ENCODE measurements around the gene PRR18. TPM values are rescaled to one million over a fixed set of nuclear protein-coding genes. Genes with fewer than 3 reads are reported as not detected.
A peak's percentile ranks its signal among the peaks of the same experiment; 100 is the strongest.

Gene PRR18
- total RNA-seq, 2 experiments from 2014 or later: 0.11 TPM; not detected in 1

DNA sequence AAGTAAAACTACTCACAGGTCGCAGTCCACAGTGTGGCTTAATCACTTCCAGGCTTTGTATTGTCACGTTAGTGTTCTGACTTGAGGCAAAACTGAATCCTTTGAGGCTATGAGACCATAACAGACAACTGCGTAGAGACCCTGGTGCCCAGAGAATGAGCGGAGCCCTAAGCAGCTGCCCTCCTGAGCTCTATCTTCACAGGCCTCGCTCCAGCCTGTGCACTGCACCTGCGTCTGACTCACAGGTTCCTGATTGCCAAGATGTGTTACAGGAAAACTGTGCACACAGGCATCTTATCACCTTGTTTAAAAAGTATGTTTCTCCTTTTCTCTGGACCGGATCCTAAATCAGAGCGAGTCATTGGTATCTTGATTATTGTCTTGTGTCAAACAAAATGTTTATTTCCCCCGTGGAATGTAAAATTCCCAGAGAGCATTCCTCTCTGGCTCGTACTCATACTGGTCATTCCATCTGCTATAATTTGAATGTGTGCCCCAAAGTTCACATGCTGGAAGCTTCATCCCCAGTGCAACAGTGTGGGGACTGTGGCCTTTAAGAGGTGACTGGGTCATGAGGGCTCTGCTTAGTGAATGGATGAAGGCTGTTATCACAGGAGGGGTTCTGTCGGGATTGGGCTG is 25.7 kb downstream of the PRR18 start:
- CTCF ChIA-PET: interaction anchor here (0.6 to 1.9 kb wide), 3 partner anchors 17 to 281 kb away, joined by 3 to 6 read pairs (median 3); no protein-coding TSS in a partner anchor
- intact Hi-C loops (cut with DNase I, micrococcal nuclease): no loop called here
- POLR2A ChIA-PET: no interaction called here
- H3K36me3 Mint-ChIP-seq (ENCODE audit: low read depth): no peaks in the 10 kb centered on the region
- no peak overlapping the region for H3K4me3 Mint-ChIP-seq
- H3K4me1 Mint-ChIP-seq: peaks cover 3% of the 10 kb centered on the region
- DNase-seq (no peak), ATAC-seq (no peak)
- no peaks in the 10 kb centered on the region for H3K27me3 Mint-ChIP-seq
- no peak overlapping the region for H3K27ac Mint-ChIP-seq
- no peaks in the 10 kb centered on the region for H3K9me3 Mint-ChIP-seq (ENCODE audit: low read depth)

DNA sequence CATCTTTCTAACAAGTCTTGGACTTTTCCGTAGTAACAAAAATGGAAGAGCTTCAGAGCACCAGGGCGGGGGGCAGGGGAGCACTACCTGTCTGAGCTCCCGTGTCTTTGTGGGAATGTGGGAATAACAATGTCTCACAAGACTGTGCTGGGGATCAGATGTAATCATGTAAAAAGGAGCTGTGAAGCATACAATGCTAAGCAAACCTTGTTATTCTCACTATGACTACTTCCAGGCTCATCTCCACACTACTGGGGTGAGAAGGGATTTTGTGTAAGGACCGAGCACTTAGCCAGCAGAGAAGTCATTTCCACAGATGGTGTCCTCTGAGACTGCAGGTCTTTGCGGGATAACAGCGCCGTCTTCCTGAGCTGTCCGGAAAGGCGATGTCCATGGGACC is 27.1 kb downstream of the PRR18 start:
- H3K27me3 Mint-ChIP-seq: peaks cover 1% of the 10 kb centered on the region
- CTCF ChIA-PET: interaction anchor here (0.6 to 1.9 kb wide), 7 partner anchors 9 to 364 kb away, joined by 3 to 10 read pairs (median 6); no protein-coding TSS in a partner anchor
- H3K9me3 Mint-ChIP-seq (ENCODE audit: low read depth): no peaks in the 10 kb centered on the region
- H3K4me3 Mint-ChIP-seq: no peak overlapping the region
- POLR2A ChIA-PET: no interaction called here
- H3K36me3 Mint-ChIP-seq (ENCODE audit: low read depth): no peaks in the 10 kb centered on the region
- H3K27ac Mint-ChIP-seq: no peak overlapping the region
- peaks cover 3% of the 10 kb centered on the region for H3K4me1 Mint-ChIP-seq
- intact Hi-C loops (cut with DNase I, micrococcal nuclease): no loop called here
- DNase-seq (no peak), ATAC-seq (no peak)

DNA sequence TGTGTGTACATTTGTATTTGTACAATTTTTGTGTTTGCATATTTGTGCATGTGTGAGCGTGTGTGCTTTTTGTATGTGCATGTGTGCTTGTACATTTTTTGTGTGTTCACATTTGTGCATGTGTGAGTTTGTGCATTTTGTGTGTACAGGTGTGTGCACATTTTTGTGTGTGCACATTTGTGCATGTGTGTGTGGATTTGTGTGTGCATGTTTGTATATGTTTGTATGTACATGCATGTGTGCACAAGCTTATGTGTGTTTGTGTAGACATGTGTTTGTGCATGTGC is 28.9 kb downstream of the PRR18 start:
- POLR2A ChIA-PET: no interaction called here
- intact Hi-C loops (cut with DNase I, micrococcal nuclease): loop anchor here in 1 of 2 experiments (5.0 kb wide), 1 partner anchor 103 kb away; the partner anchor contains the start of gene MPC1
- H3K36me3 Mint-ChIP-seq (ENCODE audit: low read depth): no peaks in the 10 kb centered on the region
- CTCF ChIA-PET: no interaction called here
- no peak overlapping the region for H3K4me3 Mint-ChIP-seq
- ATAC-seq: no peak
- H3K27ac Mint-ChIP-seq: no peak overlapping the region
- H3K27me3 Mint-ChIP-seq: peaks cover 4% of the 10 kb centered on the region
- no peaks in the 10 kb centered on the region for H3K9me3 Mint-ChIP-seq (ENCODE audit: low read depth)
- peaks cover 7% of the 10 kb centered on the region for H3K4me1 Mint-ChIP-seq
- no peak for DNase-seq

DNA sequence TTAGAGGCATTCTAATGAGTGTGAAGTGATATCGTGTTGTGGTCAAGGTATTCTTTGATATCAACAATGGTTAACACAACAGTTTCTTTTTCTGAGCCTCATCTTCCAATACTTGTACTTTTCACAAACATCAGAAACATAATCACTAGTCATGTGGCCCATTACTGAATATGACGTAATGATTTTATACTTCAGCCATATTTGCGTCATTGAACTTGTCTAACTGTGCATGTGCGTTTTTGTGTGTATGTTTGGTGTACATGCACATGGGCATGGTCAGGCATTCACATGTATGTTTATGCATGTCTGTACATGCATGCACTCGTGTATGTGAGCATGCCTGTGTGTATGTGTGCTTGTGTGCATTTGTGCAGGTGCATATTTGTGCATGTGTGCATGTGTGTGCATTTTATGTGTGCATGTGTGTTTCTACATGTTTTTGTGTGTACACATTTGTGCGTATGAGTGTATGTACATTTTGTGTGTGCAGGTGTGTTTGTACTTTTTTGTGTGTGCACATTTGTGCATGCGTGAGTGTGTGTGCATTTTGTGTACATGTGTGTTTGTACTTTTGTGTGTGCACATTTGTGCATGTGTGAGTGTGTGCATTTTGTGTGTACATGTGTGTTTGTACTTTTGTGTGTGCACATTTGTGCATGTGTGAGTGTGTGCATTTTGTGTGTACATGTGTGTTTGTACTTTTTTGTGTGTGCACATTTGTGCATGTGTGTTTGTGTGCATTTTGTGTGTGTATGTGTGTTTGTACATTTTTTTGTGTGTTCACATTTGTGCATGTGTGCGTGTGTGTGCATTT is 29.4 kb downstream of the PRR18 start:
- intact Hi-C loops (cut with DNase I, micrococcal nuclease): loop anchor here in 1 of 2 experiments (5.0 kb wide), 1 partner anchor 104 kb away; the partner anchor contains the start of gene MPC1
- peaks cover 7% of the 10 kb centered on the region for H3K4me1 Mint-ChIP-seq
- no peak overlapping the region for H3K4me3 Mint-ChIP-seq
- DNase-seq: no peak
- no peaks in the 10 kb centered on the region for H3K9me3 Mint-ChIP-seq (ENCODE audit: low read depth)
- peaks cover 4% of the 10 kb centered on the region for H3K27me3 Mint-ChIP-seq
- H3K27ac Mint-ChIP-seq: no peak overlapping the region
- no peaks in the 10 kb centered on the region for H3K36me3 Mint-ChIP-seq (ENCODE audit: low read depth)
- POLR2A ChIA-PET: no interaction called here
- CTCF ChIA-PET: interaction anchor here (2.0 kb wide), 1 partner anchor 121 kb away, joined by 17 read pairs; no protein-coding TSS in a partner anchor
- ATAC-seq: no peak

DNA sequence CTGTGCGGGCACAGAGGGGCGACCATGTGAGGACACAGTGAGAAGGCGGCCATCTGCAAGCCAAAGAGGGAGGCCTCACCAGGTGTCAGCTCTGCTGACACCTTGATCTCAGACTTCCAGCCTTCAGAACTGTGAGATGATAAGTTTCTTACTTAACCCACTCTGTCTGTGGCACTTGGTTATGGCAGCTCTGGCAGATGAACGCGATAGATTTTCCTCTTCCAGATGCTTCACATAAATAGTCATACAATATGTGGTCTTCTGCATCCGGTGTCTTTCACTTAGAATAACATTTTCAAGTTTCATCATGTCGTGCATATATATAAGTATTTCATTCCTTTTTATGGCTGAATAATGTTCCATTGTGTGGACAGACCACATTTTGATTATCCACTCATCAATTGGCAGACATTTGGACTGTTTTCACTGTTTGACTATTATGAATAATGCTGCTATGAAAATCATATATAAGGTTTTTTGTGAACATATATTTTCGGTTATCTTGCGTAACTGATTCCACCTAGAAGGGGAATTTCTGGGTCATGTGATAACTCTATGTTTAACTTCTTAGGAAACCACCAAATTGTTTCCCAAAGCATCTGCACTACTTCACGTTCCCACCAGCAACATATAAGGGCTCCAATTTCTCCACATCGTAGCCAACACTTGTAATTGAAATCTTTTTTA is 30.2 kb downstream of the PRR18 start:
- H3K4me3 Mint-ChIP-seq: no peak overlapping the region
- DNase-seq (no peak), ATAC-seq (peak; percentile 37)
- ChIA-PET POLR2A (no interaction called here), CTCF (interaction anchor here (0.7 to 2.0 kb wide), 3 partner anchors 79 to 122 kb away, joined by 3 to 17 read pairs (median 3); no protein-coding TSS in a partner anchor)
- no peaks in the 10 kb centered on the region for H3K36me3 Mint-ChIP-seq (ENCODE audit: low read depth)
- intact Hi-C loops (cut with DNase I, micrococcal nuclease): loop anchor here in 1 of 2 experiments (5.0 kb wide), 1 partner anchor 104 kb away; the partner anchor contains the start of gene MPC1
- H3K9me3 Mint-ChIP-seq (ENCODE audit: low read depth): no peaks in the 10 kb centered on the region
- H3K27ac Mint-ChIP-seq: no peak overlapping the region
- H3K27me3 Mint-ChIP-seq: peaks cover 4% of the 10 kb centered on the region
- H3K4me1 Mint-ChIP-seq: peaks cover 7% of the 10 kb centered on the region

DNA sequence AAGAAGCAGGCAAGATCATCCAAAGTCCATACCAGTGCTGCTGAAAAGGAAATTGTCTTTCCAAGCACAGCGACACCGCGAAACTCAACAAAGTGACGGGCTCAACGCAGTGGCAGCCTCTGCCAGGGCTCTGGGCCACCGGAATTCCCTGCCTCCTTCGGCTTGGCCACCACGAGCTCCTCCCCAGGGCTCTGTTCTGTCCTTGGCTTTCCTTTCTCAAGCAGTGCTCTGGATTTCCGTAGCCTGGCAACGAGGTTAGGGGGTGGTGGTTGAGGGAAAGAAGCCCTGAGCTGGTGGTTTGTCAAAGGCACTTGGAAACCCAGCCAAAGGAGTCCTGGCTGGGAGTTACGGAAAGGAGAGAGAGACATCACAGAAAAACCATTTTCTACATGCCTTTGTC is 31.2 kb downstream of the PRR18 start:
- POLR2A ChIA-PET: no interaction called here
- Mint-ChIP-seq H3K4me1 (peaks cover 7% of the 10 kb centered on the region), H3K27ac (no peak overlapping the region), H3K27me3 (peaks cover 4% of the 10 kb centered on the region), H3K4me3 (no peak overlapping the region), H3K9me3 (ENCODE audit: low read depth) (no peaks in the 10 kb centered on the region), H3K36me3 (ENCODE audit: low read depth) (no peaks in the 10 kb centered on the region)
- CTCF ChIA-PET: interaction anchor here (0.8 to 2.0 kb wide), 5 partner anchors 16 to 127 kb away, joined by 3 to 17 read pairs (median 4); no protein-coding TSS in a partner anchor
- DNase-seq (no peak), ATAC-seq (no peak)
- intact Hi-C loops (cut with DNase I, micrococcal nuclease): loop anchor here in 1 of 2 experiments (5.0 kb wide), 1 partner anchor 105 kb away; the partner anchor contains the start of gene MPC1

DNA sequence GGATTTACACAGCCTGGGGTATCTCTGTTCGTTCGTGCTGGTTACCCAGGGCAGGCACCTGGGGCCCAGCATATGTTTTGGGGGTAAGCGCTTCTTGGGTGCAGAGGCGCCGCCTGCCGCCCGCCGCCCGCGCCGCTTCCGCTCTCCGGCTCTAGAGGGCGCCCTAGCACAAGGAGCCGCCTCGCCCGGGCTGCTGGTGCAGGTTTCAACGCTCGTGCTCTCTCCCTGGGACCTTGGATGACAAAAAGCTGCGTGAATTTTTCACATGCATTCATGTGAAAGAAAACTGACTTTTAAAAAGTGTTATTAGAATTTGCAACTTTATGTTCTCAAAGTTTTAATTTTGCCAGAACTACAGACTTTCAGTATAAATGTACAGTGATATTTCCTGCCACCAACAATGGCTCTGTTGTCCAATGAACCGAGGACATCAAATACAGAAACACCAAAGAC is 32.5 kb downstream of the PRR18 start:
- intact Hi-C loops (cut with DNase I, micrococcal nuclease): loop anchor here (1.0 to 5.0 kb wide), 4 partner anchors 37 to 125 kb away; partner anchors contain the start of gene MPC1 (in 1 of the 2)
- no peaks in the 10 kb centered on the region for H3K9me3 Mint-ChIP-seq (ENCODE audit: low read depth)
- peak; percentile 91 for ATAC-seq
- no peak overlapping the region for H3K4me3 Mint-ChIP-seq
- peaks cover 7% of the 10 kb centered on the region for H3K4me1 Mint-ChIP-seq
- DNase-seq: peak; percentile 87
- H3K27me3 Mint-ChIP-seq: peaks cover 4% of the 10 kb centered on the region
- ChIA-PET CTCF (interaction anchor here (0.6 to 2.2 kb wide), 7 partner anchors 18 to 129 kb away, joined by 3 to 10 read pairs (median 4); no protein-coding TSS in a partner anchor), POLR2A (no interaction called here)
- H3K27ac Mint-ChIP-seq: no peak overlapping the region
- H3K36me3 Mint-ChIP-seq (ENCODE audit: low read depth): no peaks in the 10 kb centered on the region

DNA sequence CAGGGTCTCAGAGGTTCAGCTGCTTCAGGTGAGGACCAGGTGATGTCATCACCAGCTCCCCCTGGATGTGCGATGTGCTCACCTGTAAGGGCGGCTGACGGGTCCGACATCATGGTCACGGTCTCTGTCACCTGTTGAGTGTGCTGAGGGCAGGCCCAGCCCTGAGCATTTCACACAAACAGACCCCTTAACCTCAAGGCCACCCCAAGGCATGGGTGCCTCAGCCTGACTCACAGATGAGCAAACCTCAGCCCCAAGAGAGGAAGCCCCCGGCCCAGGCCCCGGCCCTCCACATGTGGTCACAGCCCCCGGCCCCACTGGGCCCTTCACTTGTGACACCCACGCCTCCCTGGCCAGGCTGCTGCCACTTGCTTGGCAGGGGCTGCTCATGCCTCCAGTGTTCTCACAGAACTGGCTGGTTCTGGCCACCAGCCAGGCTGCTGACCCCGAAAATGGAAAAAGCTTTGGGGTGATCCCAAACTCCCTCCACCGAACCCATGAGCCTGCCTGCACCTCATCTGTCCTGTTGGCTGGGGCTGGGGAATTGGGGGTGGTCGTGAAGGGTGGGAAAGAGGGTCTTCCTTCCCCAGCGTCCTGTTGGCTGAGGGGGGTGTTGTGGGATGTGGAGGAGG is 33.3 kb downstream of the PRR18 start:
- ChIA-PET POLR2A (no interaction called here), CTCF (interaction anchor here (1.1 to 2.2 kb wide), 2 partner anchors 15 to 126 kb away, joined by 4 to 10 read pairs; no protein-coding TSS in a partner anchor)
- Mint-ChIP-seq H3K27me3 (peaks cover 4% of the 10 kb centered on the region), H3K4me3 (no peak overlapping the region), H3K36me3 (ENCODE audit: low read depth) (no peaks in the 10 kb centered on the region), H3K4me1 (peaks cover 7% of the 10 kb centered on the region), H3K27ac (no peak overlapping the region), H3K9me3 (ENCODE audit: low read depth) (no peaks in the 10 kb centered on the region)
- DNase-seq (no peak), ATAC-seq (no peak)
- intact Hi-C loops (cut with DNase I, micrococcal nuclease): loop anchor here (1.0 to 5.0 kb wide), 4 partner anchors 38 to 125 kb away; partner anchors contain the start of gene MPC1 (in 1 of the 2)

DNA sequence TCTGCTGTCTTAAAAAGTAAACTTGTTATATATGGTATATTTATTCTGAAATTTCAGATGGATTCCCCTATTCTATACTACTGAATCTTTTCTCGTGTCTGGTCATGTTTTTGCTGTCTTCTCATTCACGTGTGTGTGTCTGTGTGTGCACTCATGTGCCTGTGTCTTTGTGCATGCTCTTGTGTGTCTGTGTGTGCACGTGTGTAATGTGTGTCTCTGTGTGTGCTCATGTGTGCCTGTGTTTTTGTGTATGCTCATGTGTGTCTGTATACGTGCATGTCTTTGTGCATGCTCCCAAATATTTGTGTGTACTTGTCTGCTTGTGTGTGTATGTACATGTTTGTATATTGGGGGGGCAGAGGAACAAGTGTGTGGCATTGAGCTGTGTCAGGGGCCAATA is 34.0 kb downstream of the PRR18 start:
- Mint-ChIP-seq H3K27me3 (peaks cover 4% of the 10 kb centered on the region), H3K36me3 (ENCODE audit: low read depth) (no peaks in the 10 kb centered on the region), H3K4me3 (no peak overlapping the region), H3K4me1 (peaks cover 7% of the 10 kb centered on the region), H3K9me3 (ENCODE audit: low read depth) (no peaks in the 10 kb centered on the region), H3K27ac (no peak overlapping the region)
- ATAC-seq: no peak
- POLR2A ChIA-PET: no interaction called here
- intact Hi-C loops (cut with DNase I, micrococcal nuclease): loop anchor here in 1 of 2 experiments (2.0 kb wide), 1 partner anchor 39 kb away; no protein-coding TSS in a partner anchor
- CTCF ChIA-PET: interaction anchor here (0.7 to 2.2 kb wide), 3 partner anchors 15 to 196 kb away, joined by 3 to 10 read pairs (median 4); no protein-coding TSS in a partner anchor
- DNase-seq: no peak

DNA sequence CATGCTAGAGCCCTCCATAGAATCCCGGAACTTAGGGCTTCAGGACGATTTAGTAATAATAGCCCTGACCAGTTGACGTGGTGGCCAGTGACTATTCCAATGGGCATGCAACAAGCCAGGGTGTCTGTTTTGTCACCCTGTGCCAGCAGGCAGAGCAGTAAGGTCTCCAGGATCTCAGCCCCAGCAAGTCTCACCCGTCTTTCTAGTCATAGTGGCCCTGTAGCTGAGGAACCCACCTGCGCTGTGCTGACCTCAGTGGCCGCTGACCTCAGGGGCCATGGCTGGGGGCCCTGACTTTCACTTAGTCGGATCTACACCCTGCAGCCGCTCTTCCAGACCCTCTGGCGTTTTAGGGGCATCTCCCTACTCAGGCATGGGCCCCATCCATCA is 36.8 kb downstream of the PRR18 start:
- H3K27ac Mint-ChIP-seq: no peak overlapping the region
- no peak overlapping the region for H3K4me3 Mint-ChIP-seq
- no peaks in the 10 kb centered on the region for H3K9me3 Mint-ChIP-seq (ENCODE audit: low read depth)
- DNase-seq: no peak
- POLR2A ChIA-PET: no interaction called here
- H3K27me3 Mint-ChIP-seq: peaks cover 4% of the 10 kb centered on the region
- peaks cover 5% of the 10 kb centered on the region for H3K4me1 Mint-ChIP-seq
- H3K36me3 Mint-ChIP-seq (ENCODE audit: low read depth): no peaks in the 10 kb centered on the region
- CTCF ChIA-PET: no interaction called here
- intact Hi-C loops (cut with DNase I, micrococcal nuclease): no loop called here
- no peak for ATAC-seq

All from activated CD4-positive, alpha-beta T cell treated with anti-CD3 and anti-CD28 coated beads for 36 hours (primary cell).